ENCODE data around the gene DPM3. TPM values are rescaled to one million over a fixed set of nuclear protein-coding genes. Genes with fewer than 3 reads are reported as not detected.

The DPM3 gene
- total and polyA plus RNA-seq, 9 of the 15 experiments (the other 6 are each of a cell fraction or from before 2014, with no cell fraction given), result 3.7 to 120 (median 36.4) TPM

GRCh38 chr1:155172732-155173477, 32.6 kb upstream of the DPM3 start, which contains the start of gene KRTCAP2 (continued):
- TF ChIP-seq ZBTB33 (CRISPR knock-in tag; IDR thresholded peaks at IDR 0.05), result no peak
- TF ChIP-seq, protein P1, sequence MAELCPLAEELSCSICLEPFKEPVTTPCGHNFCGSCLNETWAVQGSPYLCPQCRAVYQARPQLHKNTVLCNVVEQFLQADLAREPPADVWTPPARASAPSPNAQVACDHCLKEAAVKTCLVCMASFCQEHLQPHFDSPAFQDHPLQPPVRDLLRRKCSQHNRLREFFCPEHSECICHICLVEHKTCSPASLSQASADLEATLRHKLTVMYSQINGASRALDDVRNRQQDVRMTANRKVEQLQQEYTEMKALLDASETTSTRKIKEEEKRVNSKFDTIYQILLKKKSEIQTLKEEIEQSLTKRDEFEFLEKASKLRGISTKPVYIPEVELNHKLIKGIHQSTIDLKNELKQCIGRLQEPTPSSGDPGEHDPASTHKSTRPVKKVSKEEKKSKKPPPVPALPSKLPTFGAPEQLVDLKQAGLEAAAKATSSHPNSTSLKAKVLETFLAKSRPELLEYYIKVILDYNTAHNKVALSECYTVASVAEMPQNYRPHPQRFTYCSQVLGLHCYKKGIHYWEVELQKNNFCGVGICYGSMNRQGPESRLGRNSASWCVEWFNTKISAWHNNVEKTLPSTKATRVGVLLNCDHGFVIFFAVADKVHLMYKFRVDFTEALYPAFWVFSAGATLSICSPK (IDR thresholded peaks at IDR 0.05; ENCODE audit: borderline replicate concordance), result no peak
- no peak for TF ChIP-seq RFX1 (IDR thresholded peaks at IDR 0.05)
- TF ChIP-seq HDAC2 (IDR thresholded peaks at IDR 0.05), result no peak
- TF ChIP-seq PRPF4 (IDR thresholded peaks at IDR 0.05; ENCODE audit: insufficient read depth, low read depth, low read length, poor library complexity, severe bottlenecking), result no peak
- TF ChIP-seq, protein P2, sequence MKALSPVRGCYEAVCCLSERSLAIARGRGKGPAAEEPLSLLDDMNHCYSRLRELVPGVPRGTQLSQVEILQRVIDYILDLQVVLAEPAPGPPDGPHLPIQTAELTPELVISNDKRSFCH (CRISPR knock-in tag; IDR thresholded peaks at IDR 0.05), result no peak
- TF ChIP-seq, protein P2 (tag; IDR thresholded peaks at IDR 0.05), result 0 out of 2 replicates have a peak, but pooled peaks have one; percentile 33
- no peak for TF ChIP-seq HNRNPL (IDR thresholded peaks at IDR 0.05; ENCODE audit: low read depth, low read length)
- TF ChIP-seq CBX2 (IDR thresholded peaks at IDR 0.05; ENCODE audit: insufficient read depth, low read length, poor library complexity, severe bottlenecking), result no peak
- TF ChIP-seq ZNF280B (CRISPR knock-in tag; IDR thresholded peaks at IDR 0.05), result no peak
- no peak for TF ChIP-seq ZNF133 (CRISPR knock-in tag; IDR thresholded peaks at IDR 0.05)
- TF ChIP-seq ZNF23 (CRISPR knock-in tag; IDR thresholded peaks at IDR 0.05), result no peak
- no peak for TF ChIP-seq ZFP1 (CRISPR knock-in tag; IDR thresholded peaks at IDR 0.05)
- TF ChIP-seq ZNF3 (CRISPR knock-in tag; IDR thresholded peaks at IDR 0.05), result no peak
- TF ChIP-seq EHMT2 (IDR thresholded peaks at IDR 0.05), result no peak
- no peak for TF ChIP-seq PTTG1 (tag; IDR thresholded peaks at IDR 0.05; ENCODE audit: low read depth)
- no peak for TF ChIP-seq CHD1 (IDR thresholded peaks at IDR 0.05; ENCODE audit: low read length)
- no peak for TF ChIP-seq SPI1 (IDR thresholded peaks at IDR 0.05; ENCODE audit: borderline replicate concordance, low read depth, low read length)
- no peak for TF ChIP-seq U2AF2 (optimal IDR thresholded peaks at IDR 0.05; ENCODE audit: low read depth, low read length)
- TF ChIP-seq, protein P3, sequence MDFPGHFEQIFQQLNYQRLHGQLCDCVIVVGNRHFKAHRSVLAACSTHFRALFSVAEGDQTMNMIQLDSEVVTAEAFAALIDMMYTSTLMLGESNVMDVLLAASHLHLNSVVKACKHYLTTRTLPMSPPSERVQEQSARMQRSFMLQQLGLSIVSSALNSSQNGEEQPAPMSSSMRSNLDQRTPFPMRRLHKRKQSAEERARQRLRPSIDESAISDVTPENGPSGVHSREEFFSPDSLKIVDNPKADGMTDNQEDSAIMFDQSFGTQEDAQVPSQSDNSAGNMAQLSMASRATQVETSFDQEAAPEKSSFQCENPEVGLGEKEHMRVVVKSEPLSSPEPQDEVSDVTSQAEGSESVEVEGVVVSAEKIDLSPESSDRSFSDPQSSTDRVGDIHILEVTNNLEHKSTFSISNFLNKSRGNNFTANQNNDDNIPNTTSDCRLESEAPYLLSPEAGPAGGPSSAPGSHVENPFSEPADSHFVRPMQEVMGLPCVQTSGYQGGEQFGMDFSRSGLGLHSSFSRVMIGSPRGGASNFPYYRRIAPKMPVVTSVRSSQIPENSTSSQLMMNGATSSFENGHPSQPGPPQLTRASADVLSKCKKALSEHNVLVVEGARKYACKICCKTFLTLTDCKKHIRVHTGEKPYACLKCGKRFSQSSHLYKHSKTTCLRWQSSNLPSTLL (IDR thresholded peaks at IDR 0.05), result no peak
- TF ChIP-seq ZNF586 (CRISPR knock-in tag; conservative IDR thresholded peaks at IDR 0.05), result no peak
- TF ChIP-seq PTRF (tag; IDR thresholded peaks at IDR 0.05), result no peak

Data from K562 (cell line).